T-helper 22 cell (primary cell): ENCODE measurements around the gene TREX2.
"Not testable (repeated sequence)": the region's sequence is repeated elsewhere in the genome, so short reads cannot be mapped to it uniquely, and the experiment has no call there.

ENCODE experiments used
- DNase-seq: peaks from one replicate; pipeline ENCODE4 v3.0.0-alpha.2; 2020; ENCODE audit warnings: low read depth

Gene TREX2

GRCh38 chrX:153408221-153408721 is 37.6 kb downstream of the TREX2 start:
- DNase-seq = no peak

GRCh38 chrX:153407736-153408135 is 38.1 kb downstream of the TREX2 start:
- DNase-seq = no peak

- DNase-seq = no peak
Measured at GRCh38 chrX:153406903-153407302, 39.0 kb downstream of the TREX2 start.

- no peak for DNase-seq
Measured at GRCh38 chrX:153406011-153406410, 39.8 kb downstream of the TREX2 start.

DNA sequence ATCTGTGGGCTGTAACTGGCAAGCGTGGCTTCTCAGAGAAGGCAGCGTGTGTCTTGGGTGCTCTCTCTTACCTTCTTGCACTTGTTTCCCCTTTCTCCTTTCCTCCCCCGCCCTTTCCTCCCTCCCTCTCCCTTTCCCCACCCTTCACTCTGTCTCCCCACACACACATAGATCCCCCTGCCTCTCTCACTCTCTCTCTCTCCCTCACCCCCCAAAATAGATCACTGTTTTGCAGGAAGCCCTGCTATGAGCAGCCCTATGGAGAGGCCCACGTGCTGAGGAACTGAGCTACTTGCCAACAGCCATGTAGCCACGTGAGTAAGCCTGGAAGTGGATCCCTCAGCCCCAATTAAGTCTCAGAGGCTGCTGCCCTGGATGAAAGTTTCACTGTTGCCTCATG is 40.4 kb downstream of the TREX2 start:
- no peak for DNase-seq

- DNase-seq = not testable (repeated sequence)
Measured at GRCh38 chrX:153404333-153404732, 41.5 kb downstream of the TREX2 start.

- no peak for DNase-seq
Measured at GRCh38 chrX:153401133-153401764, 44.6 kb downstream of the TREX2 start, which contains the start of gene PNMA6E. Gene PNMA6E, minus strand, starts transcription at chrX:153401350. Its CDS starts 2,501 bp downstream, at chrX:153398849.

- DNase-seq = no peak
Measured at GRCh38 chrX:153400146-153401132, 45.4 kb downstream of the TREX2 start.

- DNase-seq = no peak
Measured at GRCh38 chrX:153398275-153398960, 47.4 kb downstream of the TREX2 start.

GRCh38 chrX:153397256-153397960 is 48.4 kb downstream of the TREX2 start:
- no peak for DNase-seq

- DNase-seq = no peak
Measured at GRCh38 chrX:153396320-153397195, 49.3 kb downstream of the TREX2 start.

DNA sequence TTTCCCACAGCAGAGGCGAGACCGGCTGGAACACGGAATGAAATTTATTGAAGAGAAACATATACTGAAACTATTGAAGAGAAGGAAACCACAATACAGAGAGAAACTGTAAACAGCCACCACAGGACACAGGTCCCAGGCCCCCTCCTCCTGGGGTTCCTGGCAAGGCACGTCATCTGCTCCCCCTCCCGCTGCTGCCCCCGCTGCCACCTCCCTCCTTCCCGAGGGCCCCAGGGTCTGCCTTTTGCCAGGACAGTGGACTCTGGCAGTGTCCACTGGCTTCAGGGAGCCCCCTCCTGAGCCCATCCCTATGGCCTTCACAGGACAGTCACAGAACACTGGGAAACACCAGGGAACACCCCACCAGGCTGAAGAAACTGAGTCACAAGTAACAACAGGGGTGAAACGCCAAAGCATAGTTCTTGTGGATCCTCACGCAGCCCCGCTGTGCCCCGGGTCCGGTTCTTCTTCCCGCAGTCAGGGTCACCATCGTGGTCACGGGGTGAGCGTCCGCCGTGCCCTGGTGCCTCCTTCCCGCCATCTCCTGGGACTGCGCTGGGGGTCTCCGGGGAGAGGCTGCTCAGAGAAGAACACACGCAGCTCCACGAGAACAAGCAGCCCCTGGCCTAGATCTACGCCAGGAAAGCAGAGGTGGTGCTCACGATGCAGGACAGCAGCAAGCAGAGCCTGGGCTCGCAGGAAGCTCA is 50.1 kb downstream of the TREX2 start:
- DNase-seq = no peak

DNA sequence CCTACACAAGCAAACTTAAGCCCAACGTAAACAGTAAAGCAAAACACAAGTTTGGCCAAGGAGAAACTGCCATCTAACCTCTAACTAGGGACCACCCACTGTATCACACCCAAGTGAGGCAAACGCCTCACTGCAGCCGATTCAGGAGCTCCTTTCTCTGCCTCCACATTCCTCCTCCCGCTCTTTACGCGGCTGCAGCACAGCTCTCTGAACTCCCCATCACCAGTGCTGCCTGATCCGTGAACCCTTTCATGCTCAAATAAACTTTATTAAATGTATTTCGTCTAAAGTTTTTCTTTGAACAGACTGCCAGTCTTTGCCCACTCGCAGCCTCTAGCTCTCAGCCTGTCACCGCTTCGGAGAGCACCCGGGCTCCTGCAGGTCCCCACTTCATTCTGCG is 51.2 kb downstream of the TREX2 start:
- no peak for DNase-seq
